Coronary artery (tissue), 2 donors: Measurements from ENCODE around the gene FAM78A.
A peak's percentile ranks its signal among the peaks of the same experiment; 100 is the strongest.

ENCODE experiments used
- DNase-seq: peaks from one replicate; pipeline ENCODE4 v3.0.0-alpha.2; 2017; ENCODE audit warnings: low spot score
- H3K27ac ChIP-seq, 2 donors: fragments of 200-600 bp; sonication (generic); one replicate each; pipeline ENCODE4 v1.5.1; 2016 to 2019
- H3K4me3 ChIP-seq: fragments of 200-600 bp; sonication (generic); 2 replicates; pipeline ENCODE4 v1.5.1; 2016; ENCODE audit warnings: mild to moderate bottlenecking, moderate library complexity
- TF ChIP-seq, protein P1 (sequence below): fragments of 200-600 bp; sonication (generic); IDR thresholded peaks from one replicate; pipeline ENCODE4 v1.5.1; 2019; ENCODE audit warnings: antibody characterized with exemption

The FAM78A gene

GRCh38 chr9:131276094-131276888 is at the start of gene FAM78A:
Gene FAM78A, minus strand, starts transcription at chr9:131276510. Its CDS starts 331 bp downstream, at chr9:131276179.
- peak within 1 kb of the TSS; percentile 38 to 78 for H3K27ac ChIP-seq
- DNase-seq: no peak
- peak within 1 kb of the TSS; percentile 86 for H3K4me3 ChIP-seq
- TF ChIP-seq, protein P1, sequence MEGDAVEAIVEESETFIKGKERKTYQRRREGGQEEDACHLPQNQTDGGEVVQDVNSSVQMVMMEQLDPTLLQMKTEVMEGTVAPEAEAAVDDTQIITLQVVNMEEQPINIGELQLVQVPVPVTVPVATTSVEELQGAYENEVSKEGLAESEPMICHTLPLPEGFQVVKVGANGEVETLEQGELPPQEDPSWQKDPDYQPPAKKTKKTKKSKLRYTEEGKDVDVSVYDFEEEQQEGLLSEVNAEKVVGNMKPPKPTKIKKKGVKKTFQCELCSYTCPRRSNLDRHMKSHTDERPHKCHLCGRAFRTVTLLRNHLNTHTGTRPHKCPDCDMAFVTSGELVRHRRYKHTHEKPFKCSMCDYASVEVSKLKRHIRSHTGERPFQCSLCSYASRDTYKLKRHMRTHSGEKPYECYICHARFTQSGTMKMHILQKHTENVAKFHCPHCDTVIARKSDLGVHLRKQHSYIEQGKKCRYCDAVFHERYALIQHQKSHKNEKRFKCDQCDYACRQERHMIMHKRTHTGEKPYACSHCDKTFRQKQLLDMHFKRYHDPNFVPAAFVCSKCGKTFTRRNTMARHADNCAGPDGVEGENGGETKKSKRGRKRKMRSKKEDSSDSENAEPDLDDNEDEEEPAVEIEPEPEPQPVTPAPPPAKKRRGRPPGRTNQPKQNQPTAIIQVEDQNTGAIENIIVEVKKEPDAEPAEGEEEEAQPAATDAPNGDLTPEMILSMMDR: no peak

- H3K27ac ChIP-seq: no peak overlapping the region
- TF ChIP-seq, protein P1: no peak
- no peak overlapping the region for H3K4me3 ChIP-seq
- no peak for DNase-seq
Observed at GRCh38 chr9:131324736-131325679, 48.7 kb upstream of the FAM78A start.

- TF ChIP-seq, protein P1: no peak
- DNase-seq: no peak
- Histone ChIP-seq H3K27ac (no peak overlapping the region), H3K4me3 (no peak overlapping the region)
Observed at GRCh38 chr9:131323629-131324028, 47.3 kb upstream of the FAM78A start.

GRCh38 chr9:131320031-131320685 is 43.8 kb upstream of the FAM78A start:
- Histone ChIP-seq H3K27ac (no peak overlapping the region), H3K4me3 (no peak overlapping the region)
- TF ChIP-seq, protein P1: no peak
- DNase-seq: no peak

DNA sequence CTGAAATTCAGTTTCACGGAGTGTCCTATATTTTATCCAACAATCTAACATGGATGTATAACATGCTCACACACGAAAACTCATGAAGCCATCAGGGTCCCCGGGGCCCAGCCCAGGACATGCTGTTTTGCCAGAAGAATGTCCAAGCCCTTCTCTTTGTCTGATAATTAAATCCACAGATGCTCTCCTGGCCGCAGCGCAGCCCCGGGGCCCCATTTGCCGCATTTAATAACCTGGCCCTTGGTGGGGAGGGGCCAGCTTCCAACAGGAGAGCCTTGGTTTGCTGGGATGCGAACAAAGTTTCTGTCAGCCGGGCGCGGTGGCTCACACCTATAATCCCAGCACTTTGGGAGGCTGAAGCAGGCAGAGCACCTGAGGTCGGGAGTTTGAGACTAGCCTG is 43.2 kb upstream of the FAM78A start:
- H3K4me3 ChIP-seq: no peak overlapping the region
- TF ChIP-seq, protein P1: no peak
- no peak overlapping the region for H3K27ac ChIP-seq
- DNase-seq: no peak

DNA sequence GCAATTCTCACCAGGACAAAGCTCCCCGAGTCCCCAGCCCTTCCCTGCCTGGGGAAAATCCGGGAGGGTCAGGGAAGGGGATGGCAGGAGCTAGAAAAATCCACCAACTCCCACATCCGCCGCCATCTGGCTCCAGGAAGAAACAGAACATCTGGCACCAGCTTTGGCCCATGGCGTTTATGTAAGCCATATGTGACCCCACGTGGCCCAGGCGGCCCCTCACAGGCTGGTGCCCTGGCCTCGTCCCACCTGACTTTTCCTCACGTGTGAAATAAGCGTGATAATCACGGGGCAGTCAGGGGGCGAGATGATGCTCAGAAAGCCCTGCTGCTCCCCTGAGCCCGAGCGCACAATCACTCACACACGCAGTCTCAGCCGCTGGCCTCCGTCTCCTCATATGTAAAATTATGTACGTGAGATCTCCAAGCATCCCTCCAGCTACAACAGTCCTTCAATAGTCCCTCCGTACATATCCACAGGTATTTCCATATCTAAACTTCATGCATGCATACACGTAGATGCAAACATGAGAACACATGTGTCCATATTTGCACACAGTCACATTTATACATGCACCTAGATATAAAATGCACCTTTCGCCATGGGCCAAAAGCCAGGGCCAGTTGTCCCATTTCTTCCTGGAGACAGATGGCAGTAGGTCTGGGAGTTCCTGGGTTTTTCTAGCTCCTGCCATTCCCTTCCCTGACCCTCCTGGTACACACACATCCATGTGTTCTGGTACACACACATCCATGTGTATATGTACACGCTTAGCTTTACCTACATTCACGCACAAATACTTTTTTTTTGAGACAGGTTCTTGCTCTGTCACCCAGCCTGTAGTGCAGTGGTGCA is 42.1 kb upstream of the FAM78A start:
- Histone ChIP-seq H3K4me3 (no peak overlapping the region), H3K27ac (no peak overlapping the region)
- no peak for DNase-seq
- TF ChIP-seq, protein P1: no peak
